Stimulated activated CD4-positive, alpha-beta T cell treated with anti-CD3 and anti-CD28 coated beads, TNF-alpha, amount 100 ng/mL, for 4 hours (primary cell): ENCODE data around the gene STIM1.
A peak's percentile ranks its signal among the peaks of the same experiment; 100 is the strongest.

ENCODE experiments used
- DNase-seq, 3 experiments: peaks; one replicate each; pipeline ENCODE4 v3.0.0-alpha.2; 2020; ENCODE audit warnings: low read depth in 3 of 3

Gene STIM1

DNA sequence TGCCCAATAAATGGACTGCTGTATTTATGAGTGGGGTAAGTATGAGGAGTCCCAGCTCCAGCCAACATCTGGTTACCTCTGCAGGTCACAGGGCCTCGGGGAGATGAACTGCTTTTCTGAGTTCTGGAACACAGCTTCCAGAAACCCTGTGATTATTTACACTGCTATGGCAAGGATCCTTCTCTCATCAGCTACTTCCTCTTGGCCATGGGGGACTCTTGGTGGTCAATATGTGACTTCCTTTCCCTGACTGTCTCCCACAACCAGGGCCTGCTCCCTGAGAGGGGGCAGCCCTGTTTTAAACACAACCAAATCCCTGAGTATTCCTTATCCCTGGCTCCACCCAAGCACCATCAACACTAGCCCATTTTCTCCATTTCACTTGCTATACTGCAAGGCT, 24.7 kb upstream of the STIM1 start:
- DNase-seq: no peak

DNA sequence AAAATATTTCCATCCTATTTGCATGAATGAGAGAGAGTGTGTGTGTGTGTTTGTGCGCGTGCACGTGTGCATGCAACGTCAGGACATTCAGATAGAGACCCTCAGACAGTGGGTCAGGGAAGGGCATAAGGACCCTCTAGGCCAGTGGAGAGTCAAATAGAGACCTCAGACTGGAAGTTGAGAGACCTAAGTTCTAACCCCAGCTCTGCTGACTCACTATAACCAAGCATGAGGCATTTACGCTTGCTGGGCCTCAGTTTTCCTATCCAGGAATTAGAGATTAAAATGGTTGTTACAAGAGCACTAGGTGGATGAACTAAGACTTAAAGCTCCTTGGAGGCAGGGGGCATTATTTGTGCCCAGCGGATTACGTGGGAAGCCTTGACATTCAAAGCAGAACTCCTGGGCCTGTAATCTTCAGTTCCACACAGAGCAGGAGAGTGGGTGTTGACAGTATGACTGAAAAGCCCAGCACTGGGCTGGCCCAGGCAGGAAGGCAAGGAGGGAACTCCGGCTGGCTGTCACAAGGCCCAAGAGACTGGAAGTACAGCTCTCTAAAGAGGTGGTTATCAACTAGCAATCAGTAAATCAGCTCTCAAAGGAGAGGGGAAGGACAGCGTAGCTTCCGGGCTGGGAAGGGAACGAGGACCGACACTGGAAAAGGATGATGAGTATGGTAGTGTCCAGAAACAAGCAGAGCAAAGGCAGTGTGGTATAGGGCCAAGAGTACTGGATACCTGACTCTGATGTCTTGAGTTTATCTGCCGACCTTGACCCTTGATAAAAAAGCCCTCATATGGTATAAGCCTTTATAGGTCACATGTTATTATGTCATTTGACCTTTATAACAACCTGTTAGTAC, 23.9 kb upstream of the STIM1 start:
- no peak for DNase-seq

DNA sequence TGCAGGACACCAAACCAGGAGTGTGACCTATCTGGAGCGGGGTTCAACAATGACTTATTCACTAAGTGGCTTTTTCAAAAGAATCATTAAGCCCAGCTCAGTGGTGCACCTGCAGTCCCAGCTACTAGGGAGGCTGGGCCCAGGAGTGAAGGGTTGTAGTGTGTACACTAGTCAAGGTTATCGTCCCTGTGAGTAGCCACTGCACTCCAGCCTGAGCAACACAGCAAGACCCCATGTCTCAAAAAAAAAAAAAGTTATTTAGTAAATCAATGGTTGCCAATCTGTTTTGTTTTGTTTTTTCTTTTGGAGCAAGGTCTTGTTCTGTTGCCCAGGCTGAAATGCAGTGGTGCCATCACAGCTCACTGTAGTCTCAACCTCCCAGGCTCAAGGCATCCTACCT, 22.6 kb upstream of the STIM1 start:
- no peak for DNase-seq

DNA sequence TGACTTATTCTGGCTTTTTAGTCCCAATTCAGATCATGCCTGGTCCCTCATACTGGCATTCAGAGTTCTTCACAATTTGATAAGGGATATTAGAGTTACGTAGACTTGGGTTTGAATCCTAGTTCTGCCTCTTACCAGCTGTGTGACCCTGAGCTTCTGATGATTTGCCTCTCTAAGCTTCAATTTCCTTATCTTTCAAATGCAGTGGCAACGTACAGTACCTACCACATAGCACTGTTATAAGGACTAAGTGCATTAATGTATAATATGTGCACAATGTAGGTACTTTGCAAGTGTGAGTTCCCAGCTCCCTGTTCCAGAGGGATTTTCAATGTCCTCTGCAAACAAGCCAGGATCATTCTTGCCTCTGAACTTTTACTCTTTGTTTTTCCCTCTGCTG, 22.0 kb upstream of the STIM1 start:
- no peak for DNase-seq

DNA sequence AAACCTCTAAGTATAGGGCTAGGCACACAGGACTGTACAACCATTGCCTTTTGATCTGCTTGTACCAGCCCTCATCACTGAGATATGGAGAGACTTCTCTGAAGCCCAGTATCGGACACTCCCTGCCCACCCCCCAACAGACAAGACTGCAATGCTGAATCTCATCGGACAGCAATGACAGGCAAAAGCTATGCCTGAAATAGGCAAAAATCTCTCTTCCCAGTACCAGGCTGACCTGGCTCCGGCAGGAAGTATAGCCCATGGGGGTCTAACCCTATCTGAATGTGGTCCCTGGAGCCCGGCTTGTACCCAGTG, 21.2 kb upstream of the STIM1 start:
- no peak for DNase-seq

DNA sequence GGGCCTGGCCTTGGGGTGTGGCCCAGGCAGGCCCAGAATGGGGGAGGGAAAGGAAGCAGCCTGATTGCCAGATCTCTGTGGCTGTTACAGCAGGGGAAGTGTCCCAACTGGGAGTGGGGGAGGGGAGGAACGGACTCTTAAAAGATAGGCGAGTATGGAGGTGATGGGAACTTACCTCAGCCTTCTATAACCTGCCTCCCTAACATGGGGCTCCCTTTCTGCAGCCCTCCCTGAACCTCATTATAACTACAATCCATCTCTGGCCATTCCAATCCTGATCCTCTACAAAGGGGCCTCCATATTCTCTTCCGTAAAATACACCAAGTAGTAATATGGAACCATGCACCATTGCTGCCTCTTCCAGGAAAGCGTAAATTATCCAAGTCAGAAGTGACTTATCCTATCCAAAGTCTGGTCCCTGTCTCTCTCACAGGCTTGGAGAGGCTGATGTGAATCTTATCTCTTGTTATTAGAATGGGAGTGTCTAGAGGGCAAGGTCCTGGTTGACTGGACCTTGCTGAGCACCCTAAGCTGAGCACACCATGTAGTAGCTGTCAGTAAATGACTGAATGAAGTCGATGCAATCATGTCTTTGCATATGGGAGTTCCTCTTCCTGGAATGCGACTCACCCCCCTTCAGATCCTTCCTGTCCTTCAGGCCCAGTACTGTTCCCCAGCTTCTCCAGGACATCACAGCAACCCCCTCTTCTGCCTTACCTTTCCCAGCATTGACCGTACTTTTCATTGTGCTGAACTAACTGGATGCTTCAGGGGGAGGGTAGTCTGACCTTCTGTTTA, 20.6 kb upstream of the STIM1 start:
- no peak for DNase-seq

DNA sequence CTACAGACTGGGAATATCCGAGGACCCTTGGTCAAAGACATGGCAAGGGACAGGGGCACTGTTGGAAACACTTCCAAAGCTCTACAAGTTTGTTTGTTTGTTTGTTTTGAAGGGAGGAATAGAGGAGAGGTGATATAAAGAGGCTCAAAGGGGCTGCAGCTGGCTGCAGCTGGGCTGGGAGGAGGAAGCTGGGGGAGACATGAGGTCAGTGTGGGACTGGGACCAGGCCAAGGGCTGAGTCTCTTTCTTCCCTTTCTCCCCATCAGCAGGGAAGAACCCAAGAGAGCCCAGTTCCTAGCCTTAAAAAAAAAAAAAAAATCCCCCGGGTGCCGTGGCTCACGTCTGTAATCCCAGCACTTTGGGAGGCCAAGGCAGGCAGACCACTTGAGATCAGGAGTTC, 19.7 kb upstream of the STIM1 start:
- DNase-seq: no peak

DNA sequence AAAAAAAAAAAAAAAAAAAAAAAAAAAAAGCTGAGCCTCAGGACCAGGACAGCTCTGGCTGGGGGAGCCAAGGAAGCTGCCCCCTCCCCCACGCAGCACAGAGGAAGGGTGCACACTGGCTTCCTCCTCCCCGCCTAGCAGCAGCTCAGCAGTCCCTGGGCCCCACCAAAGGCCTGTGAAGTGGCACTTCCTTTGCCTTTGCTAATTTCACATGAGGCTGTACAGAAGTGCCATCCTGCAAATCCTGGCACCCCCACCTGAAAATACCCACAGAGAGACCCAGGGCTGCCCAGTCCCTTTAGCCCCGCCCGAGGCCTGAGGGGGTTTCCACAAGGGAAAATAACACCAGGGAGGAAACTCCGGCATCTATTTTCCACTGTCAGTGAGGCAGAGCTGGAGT, 18.6 kb upstream of the STIM1 start:
- DNase-seq: peak in 1 of 3 experiments; percentile 24

DNA sequence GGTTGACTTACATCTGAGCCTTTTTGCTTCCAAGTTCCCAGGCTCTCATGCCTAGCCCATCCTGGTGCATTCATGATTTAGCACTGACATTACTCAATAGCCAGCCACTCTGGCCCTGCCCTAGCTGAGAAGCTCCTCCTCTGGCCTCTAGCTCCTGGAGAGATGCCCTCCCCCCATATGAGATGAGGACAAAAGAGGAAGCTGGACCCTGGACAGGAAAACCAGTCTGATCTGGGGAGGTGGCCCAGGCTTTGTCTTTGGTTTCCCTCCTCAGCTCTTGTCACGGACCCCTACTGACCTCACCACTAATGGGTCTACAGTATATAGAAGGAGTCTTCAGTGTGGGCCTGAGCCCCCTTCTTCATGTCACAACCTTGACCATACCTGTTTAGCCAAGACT, 17.7 kb upstream of the STIM1 start:
- DNase-seq: no peak

DNA sequence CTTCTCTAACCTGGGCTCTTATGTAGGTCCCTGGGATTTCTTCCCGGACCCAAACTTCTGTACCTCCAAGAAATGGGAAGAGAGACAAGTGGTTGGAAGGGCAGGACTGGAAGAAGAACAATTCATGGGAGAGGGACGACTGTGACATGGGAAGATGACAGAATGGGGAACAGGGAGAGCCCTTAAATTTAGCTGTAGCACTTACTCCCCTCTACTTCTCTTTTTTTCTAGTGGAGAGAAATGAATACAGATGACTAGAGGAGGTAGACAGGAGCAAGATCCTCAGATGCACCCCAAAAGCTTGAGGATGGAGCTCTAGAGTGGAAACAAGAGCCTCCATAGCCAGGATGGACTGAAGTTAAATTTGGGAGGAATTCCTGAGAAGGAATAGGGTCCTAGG, 17.0 kb upstream of the STIM1 start:
- DNase-seq: no peak

DNA sequence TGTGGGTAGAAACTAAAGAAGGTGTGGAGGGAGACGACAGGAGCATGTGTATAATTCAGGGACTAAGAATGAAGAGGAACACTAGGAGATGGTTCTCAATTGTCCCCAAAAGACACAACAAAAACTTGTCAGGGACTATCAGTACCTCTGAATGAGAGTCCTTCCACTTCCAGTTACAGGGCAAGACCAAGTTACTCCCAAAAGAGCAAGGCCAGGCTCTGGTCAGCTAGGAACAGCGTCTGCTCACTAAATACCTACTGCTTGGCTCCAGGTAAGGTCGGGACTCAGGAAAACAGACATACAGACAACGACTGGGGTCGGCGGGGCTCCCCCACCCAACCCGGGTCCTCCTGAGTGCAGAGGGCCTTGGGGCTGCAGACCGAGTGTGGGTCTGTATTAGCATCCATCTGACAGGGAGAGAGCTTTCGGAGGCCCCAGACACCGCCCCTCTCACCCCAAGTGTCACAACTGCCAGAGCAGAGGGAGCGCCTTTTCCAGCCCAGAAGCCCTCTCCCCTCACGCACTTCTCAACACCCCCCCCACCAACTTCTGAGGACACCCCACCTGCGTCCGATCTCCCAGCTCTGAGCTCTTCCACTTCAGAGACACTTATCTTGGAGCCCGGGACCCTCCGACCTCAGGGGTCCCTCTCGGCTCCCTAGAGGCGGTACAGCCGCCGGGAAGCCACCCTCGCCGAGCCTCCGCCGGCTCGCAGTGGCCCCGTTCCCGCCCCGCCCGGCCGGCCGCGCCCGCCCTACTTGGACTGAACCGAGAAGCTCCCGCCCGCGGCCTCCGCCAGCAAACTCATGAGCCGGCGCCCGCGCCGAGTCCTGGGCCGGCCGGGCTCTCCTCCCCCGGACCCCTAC, 15.2 kb upstream of the STIM1 start:
- no peak for DNase-seq

DNA sequence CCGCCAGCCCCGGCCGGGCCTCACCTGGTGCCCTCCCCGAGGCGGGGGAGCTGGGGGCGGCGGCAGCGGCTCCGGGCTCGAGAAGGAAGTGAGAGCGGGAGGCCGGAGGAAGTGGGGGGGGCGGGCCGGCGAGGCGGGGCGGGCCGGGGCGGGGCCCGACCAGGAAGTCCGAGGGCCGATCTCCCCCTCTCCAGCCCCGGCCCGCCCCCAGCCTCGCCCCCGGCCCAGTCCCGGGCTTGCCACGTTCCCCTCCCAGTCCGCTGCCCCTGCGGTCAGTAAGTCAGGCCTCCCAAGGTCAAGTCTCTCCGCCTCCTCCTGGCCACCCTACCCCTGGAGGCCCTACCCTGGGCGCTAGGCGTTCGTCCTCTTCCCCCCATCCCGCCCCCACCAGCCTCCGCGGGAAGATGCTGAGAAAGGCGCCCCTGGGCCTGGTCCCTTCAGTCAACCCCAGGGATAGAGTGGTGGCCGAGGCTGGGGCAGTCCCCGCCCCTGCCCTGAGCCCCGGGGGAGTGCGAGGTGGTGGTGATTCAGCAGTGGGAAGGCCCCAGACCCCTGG, 14.5 kb upstream of the STIM1 start, which contains the start of gene RHOG:
Gene RHOG (minus strand): TSS at position 90 of the 556 bp plus-strand sequence. CDS start 12,821 bp downstream, outside the sequence.
- peak in 1 of 3 experiments; percentile 64 for DNase-seq

DNA sequence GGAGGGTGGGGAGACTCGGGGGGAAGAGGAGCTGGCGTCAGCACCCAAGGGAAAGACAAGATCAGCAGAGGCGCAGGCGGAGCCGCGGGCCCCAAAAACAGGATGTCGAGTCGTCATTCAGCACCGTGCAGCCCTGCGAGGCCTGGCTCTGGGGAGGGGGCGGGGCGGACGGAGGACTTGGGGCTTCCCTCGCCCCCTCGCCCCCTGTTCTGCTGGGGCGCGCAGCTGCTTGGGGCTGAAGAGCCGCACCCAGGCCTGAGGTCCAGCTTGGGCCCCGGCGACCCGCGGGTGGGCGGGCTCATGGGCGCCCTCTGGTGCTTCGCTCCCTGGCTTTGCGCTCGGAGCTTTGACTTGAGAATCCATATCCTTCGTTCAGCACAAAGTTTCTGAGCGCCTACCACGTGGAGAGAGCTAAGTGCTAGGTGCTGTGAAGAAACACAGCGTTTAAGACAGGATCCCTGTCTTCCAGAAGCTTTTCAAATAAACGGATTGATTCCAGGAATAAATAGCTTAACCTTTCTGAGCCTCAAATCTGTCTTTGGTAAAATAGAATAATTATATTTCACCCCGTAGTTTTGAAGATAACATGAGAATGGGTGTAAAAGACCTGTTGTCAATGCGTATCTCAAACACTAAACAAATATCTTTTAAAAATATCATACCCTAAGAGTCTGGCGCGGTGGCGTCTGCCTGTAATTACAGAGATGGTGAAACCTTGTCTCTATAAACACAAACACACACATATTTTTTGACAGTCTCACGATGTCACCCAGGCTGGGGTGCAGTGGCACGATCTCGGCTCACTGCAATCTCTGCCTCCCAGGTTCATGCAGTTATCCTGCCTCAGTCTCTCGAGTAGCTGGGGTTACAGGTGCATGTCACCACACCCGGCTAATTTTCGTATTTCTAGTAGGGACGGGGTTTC, 13.8 kb upstream of the STIM1 start:
- peak; percentile 92 to 94 (median 93) for DNase-seq

DNA sequence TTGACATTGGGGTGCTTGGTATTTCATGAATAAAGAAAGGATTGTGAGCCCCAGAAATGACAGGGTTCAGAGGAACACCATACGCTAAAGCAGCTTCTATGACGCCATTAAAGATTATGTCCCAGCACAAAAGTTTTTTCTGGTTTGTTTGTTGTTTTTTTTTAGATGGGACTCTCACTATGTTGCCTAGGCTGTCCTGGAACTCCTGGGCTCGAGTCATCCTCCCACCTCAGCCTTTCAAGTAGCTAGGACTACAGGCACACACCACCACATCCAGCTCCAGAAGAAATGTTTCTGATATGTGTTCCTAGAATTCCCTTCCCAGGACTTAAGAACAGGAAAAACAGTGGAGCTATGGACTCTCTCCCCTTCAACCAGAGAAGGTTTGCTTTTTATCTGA, 12.1 kb upstream of the STIM1 start:
- DNase-seq: no peak

DNA sequence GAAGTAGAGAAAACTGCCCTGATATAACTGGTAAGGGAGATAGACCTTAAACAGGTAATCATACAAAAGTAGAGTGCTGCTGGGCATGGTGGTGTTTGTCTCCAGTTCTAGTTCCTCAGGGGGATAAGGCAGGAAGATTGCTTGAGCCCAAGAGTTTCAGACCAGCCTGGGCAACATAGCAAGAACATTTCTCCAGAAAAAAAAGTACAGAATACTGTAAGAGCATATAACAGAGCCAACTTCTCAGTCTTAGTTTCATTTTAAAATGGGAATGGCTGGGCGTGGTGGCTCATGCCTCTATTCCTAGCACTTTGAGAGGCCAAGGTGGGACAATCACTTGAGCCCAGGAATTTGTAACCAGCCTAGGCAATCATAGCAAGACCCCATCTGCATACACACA, 10.2 kb upstream of the STIM1 start:
- no peak for DNase-seq

DNA sequence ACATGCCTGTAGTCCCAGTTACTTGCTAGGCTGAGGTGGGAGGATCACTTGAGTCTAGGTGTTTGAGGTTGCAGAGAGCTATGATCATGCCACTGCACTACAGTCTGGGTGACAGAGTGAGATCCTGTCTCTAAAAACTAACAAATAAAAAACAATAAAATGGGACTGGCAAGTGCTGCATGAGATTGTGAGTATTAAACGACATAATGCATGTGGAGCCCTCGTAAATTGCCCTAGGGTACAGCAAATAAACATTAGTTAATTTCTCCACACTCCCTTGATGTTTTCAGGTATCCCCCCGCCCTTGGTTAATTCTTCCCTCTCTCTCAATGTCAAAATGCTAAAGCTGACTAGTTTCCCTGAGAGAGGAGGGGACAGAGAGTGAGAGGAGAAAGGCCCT, 9.8 kb upstream of the STIM1 start:
- DNase-seq: no peak

DNA sequence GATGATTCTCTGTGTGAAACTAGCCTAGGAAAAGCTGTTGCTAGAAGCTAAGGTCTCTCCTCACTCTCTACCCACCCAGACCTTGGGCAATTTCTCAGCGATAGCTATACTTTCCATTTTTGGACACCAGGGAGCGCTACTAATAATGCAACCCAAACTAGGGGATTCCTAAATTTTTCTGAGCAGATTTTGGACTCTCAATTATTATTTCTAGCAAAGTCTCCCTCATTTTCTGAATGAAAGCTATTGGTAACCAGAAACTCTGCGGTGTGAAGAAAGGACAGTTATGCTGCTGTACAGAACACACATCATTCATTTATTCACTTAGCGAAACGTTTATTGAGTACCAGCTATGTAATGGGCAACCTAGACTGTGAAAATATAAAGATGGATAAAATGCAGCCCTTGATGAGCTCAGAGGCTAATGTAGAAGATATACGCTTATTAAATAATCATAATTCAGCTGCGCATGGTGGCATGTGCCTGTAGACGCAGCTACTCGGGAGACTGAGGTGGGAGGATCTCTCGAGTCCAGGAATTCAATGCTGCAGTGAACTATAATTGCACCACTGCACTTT, 6.1 kb upstream of the STIM1 start:
- peak in 1 of 3 experiments; percentile 40 for DNase-seq

DNA sequence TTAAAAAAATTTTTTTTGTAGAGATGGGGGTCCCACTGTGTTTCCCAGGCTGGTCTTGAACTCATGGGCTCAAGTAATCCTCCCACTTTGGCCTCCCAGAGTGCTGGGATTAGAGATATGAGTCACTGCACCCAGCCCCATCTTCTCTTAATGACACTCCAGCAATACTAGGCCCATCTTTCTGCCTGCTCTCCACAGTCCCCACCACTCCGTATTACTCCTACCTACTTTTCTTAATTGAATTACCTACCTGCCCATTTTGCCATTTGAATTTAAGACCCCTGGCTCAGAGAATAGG, 2.0 kb upstream of the STIM1 start:
- no peak for DNase-seq

DNA sequence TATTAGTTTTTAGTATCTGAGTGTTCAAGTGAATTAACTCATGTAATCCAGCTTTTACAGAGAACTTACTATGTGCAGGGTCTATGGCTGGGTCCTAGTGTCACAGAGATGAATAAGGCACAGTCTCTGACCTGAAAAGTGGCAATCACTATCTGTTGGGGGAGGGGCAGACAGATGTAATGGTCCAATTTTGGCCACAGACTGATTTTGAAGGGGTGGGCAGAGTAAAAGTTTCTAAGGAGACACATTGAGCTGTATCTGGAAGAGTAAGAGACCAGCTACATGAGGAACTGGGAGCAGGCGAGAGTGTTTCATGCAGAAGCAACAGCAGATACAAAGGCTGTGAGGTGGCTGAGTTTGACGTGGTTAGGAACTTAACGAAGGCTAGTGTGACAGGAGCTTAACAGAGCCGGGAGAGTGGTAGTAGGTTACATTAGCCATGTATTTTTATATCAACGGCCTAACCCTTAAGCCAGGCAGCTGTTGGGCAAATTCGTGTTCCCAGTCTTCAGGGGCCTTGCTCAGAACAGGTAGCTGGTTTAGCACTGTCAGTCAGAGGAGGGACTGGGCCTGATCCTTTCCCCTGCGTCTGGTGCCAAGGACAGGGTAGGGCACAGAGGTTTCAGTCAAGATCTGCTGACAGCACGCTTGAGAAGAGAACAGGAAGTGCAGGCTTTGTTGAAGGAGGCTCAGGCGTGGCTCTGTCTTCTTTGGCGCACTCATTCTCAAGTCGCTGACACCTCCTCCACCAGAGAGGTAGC, 1.4 kb upstream of the STIM1 start:
- DNase-seq: peak in 2 of 3 experiments; percentile 46 to 48

DNA sequence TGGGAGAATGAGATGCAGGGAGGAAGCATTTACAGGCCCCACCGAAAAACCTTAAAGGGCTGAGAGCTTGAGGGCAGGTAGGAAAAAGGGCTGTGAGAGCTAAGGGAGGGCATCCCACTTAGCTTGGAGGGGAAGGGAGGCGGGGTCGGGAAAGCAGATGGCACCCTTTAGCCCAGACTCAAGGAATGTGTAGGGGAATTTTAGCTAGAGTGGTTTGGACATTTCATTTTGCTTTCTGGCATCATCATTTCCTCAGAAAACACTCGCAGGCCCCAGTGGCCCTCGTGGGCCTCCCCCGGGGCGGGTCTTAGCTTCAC, 846 bp upstream of the STIM1 start:
- DNase-seq: no peak
